Vagina (tissue), 2 donors: ENCODE measurements around the gene ELAVL2. TPM values are rescaled to one million over a fixed set of nuclear protein-coding genes. Genes with fewer than 3 reads are reported as not detected.

Source experiments
- DNase-seq, 2 donors: peaks; one replicate each; pipeline ENCODE4 v3.0.0-alpha.2; 2017; ENCODE audit errors: extremely low spot score in 2 of 2
- H3K27ac ChIP-seq: fragments of 200-600 bp; sonication (generic); one replicate; pipeline ENCODE4 v1.5.1; 2019
- H3K27me3 ChIP-seq: fragments of 200-600 bp; sonication (generic); one replicate; pipeline ENCODE4 v1.5.1; 2019
- H3K36me3 ChIP-seq, 2 donors: fragments of 200-600 bp; sonication (generic); one replicate each; pipeline ENCODE4 v1.5.1; 2017 to 2019
- H3K4me1 ChIP-seq: fragments of 200-600 bp; sonication (generic); one replicate; pipeline ENCODE4 v1.5.1; 2019
- H3K4me3 ChIP-seq, 2 donors: fragments of 200-600 bp; sonication (generic); 1 replicate in 1 of 2; 2 replicates in 1 of 2; pipeline ENCODE4 v1.5.1; 2016 to 2019
- H3K9me3 ChIP-seq: fragments of 200-600 bp; sonication (generic); one replicate; pipeline ENCODE4 v1.5.1; 2019
- CTCF ChIP-seq, 3 experiments: fragments of 450-650 bp in 2 of 3; fragments of 200-600 bp in 1 of 3; sonication (generic) in 1 of 3; IDR thresholded peaks; one replicate each; pipeline ENCODE4 v1.5.1; 2017 to 2019; ENCODE audit warnings: antibody characterized with exemption in 3 of 3, mild to moderate bottlenecking in 2 of 3, moderate library complexity in 2 of 3
- POLR2A ChIP-seq, 2 donors: fragments of 450-650 bp; IDR thresholded peaks; one replicate each; pipeline ENCODE4 v1.6.1; 2017; ENCODE audit warnings: antibody characterized with exemption in 2 of 2, mild to moderate bottlenecking in 2 of 2, moderate library complexity in 2 of 2
- POLR2AphosphoS5 ChIP-seq, 2 donors: sonication (generic); formaldehyde crosslinking; IDR thresholded peaks; one replicate each; pipeline ENCODE4 v1.9.0; 2017; ENCODE audit warnings: antibody characterized with exemption in 2 of 2, mild to moderate bottlenecking in 2 of 2, low read depth in 1 of 2; ENCODE audit not compliant: insufficient read depth in 1 of 2
- intact Hi-C: fragments of 100-400 bp; cut with DNase I; formaldehyde crosslinking; loops from one replicate; pipeline ENCODE4 v1.15.1; 2023
- total RNA-seq: library from RNA; depleted of rRNA; stranded (reverse); fragments of >200 nt; gene quantifications from one replicate; pipeline ENCODE4 v1.2.3, GENCODE V29; 2016

ELAVL2 gene
- total RNA-seq, 1 donor from 2014 or later: 2.2 TPM

- TF ChIP-seq POLR2A (IDR thresholded peaks at IDR 0.05) (no peak), POLR2AphosphoS5 (IDR thresholded peaks at IDR 0.05; ENCODE audit: insufficient read depth in 1 of 2, low read depth in 1 of 2) (no peak), CTCF (IDR thresholded peaks at IDR 0.05) (no peak)
- no peak for DNase-seq
- H3K36me3 ChIP-seq: no peaks in the 10 kb centered on the region
- intact Hi-C loops: no loop called here
- no peak overlapping the region for H3K27ac ChIP-seq
- H3K4me1 ChIP-seq: peaks cover 2% of the 10 kb centered on the region
- no peaks in the 10 kb centered on the region for H3K9me3 ChIP-seq
- no peak overlapping the region for H3K4me3 ChIP-seq
- no peaks in the 10 kb centered on the region for H3K27me3 ChIP-seq
Measured at GRCh38 chr9:23658376-23659258, 167.4 kb downstream of the ELAVL2 start.

GRCh38 chr9:23651051-23651450 lies 175.0 kb downstream of the ELAVL2 start:
- intact Hi-C loops: no loop called here
- DNase-seq: no peak
- TF ChIP-seq POLR2AphosphoS5 (IDR thresholded peaks at IDR 0.05; ENCODE audit: insufficient read depth in 1 of 2, low read depth in 1 of 2) (no peak), POLR2A (IDR thresholded peaks at IDR 0.05) (no peak), CTCF (IDR thresholded peaks at IDR 0.05) (no peak)

GRCh38 chr9:23648651-23649050 lies 177.4 kb downstream of the ELAVL2 start:
- no peak for DNase-seq
- H3K27me3 ChIP-seq: no peaks in the 10 kb centered on the region
- TF ChIP-seq POLR2AphosphoS5 (IDR thresholded peaks at IDR 0.05; ENCODE audit: insufficient read depth in 1 of 2, low read depth in 1 of 2) (no peak), CTCF (IDR thresholded peaks at IDR 0.05) (no peak), POLR2A (IDR thresholded peaks at IDR 0.05) (no peak)
- no peak overlapping the region for H3K27ac ChIP-seq
- intact Hi-C loops: no loop called here
- no peak overlapping the region for H3K4me3 ChIP-seq
- no peaks in the 10 kb centered on the region for H3K9me3 ChIP-seq
- no peaks in the 10 kb centered on the region for H3K36me3 ChIP-seq
- H3K4me1 ChIP-seq: no peaks in the 10 kb centered on the region

More at GRCh38 chr9:23651051-23651450, 175.0 kb downstream of the ELAVL2 start:
- H3K9me3 ChIP-seq: no peaks in the 10 kb centered on the region
- H3K36me3 ChIP-seq: no peaks in the 10 kb centered on the region
- H3K27me3 ChIP-seq: no peaks in the 10 kb centered on the region
- H3K4me3 ChIP-seq: no peak overlapping the region
- no peak overlapping the region for H3K27ac ChIP-seq
- no peaks in the 10 kb centered on the region for H3K4me1 ChIP-seq

GRCh38 chr9:23644896-23645295 lies 181.1 kb downstream of the ELAVL2 start:
- Histone ChIP-seq H3K9me3 (no peaks in the 10 kb centered on the region), H3K4me1 (no peaks in the 10 kb centered on the region), H3K36me3 (no peaks in the 10 kb centered on the region), H3K27ac (no peak overlapping the region), H3K27me3 (no peaks in the 10 kb centered on the region), H3K4me3 (no peak overlapping the region)
- intact Hi-C loops: no loop called here
- DNase-seq: no peak
- TF ChIP-seq POLR2AphosphoS5 (IDR thresholded peaks at IDR 0.05; ENCODE audit: insufficient read depth in 1 of 2, low read depth in 1 of 2): no peak

GRCh38 chr9:23644326-23644725 lies 181.7 kb downstream of the ELAVL2 start:
- intact Hi-C loops: no loop called here
- Histone ChIP-seq H3K27ac (no peak overlapping the region), H3K4me1 (no peaks in the 10 kb centered on the region), H3K4me3 (no peak overlapping the region), H3K9me3 (no peaks in the 10 kb centered on the region), H3K27me3 (no peaks in the 10 kb centered on the region), H3K36me3 (no peaks in the 10 kb centered on the region)
- no peak for DNase-seq
- TF ChIP-seq POLR2A (IDR thresholded peaks at IDR 0.05) (no peak), CTCF (IDR thresholded peaks at IDR 0.05) (no peak), POLR2AphosphoS5 (IDR thresholded peaks at IDR 0.05; ENCODE audit: insufficient read depth in 1 of 2, low read depth in 1 of 2) (no peak)
